ENCODE measurements around the gene KLF17. TPM values are rescaled to one million over a fixed set of nuclear protein-coding genes. Genes with fewer than 3 reads are reported as not detected.

The KLF17 gene
- total RNA-seq, 1 donor from 2014 or later: not detected

- no peak for TF ChIP-seq CTCF (conservative IDR thresholded peaks at IDR 0.05)
- no peak overlapping the region for H3K27ac Mint-ChIP-seq (ENCODE audit: unreplicated experiment)
- H3K4me3 Mint-ChIP-seq: no peak overlapping the region
- DNase-seq (ENCODE audit: low read depth, low spot score): no peak
- no peaks in the 10 kb centered on the region for H3K9me3 Mint-ChIP-seq
- H3K4me1 Mint-ChIP-seq: peaks cover 21% of the 10 kb centered on the region
- H3K36me3 Mint-ChIP-seq (ENCODE audit: low read depth): no peaks in the 10 kb centered on the region
- peaks cover 4% of the 10 kb centered on the region for H3K27me3 Mint-ChIP-seq (ENCODE audit: low read depth)
Observed at GRCh38 chr1:44086692-44087474, 31.7 kb upstream of the KLF17 start.

GRCh38 chr1:44089371-44090048 lies 29.1 kb upstream of the KLF17 start:
- DNase-seq (ENCODE audit: low read depth, low spot score): no peak
- no peak for TF ChIP-seq CTCF (conservative IDR thresholded peaks at IDR 0.05)
- H3K27me3 Mint-ChIP-seq (ENCODE audit: low read depth): peaks cover 4% of the 10 kb centered on the region
- H3K4me1 Mint-ChIP-seq: peaks cover 21% of the 10 kb centered on the region
- peaks cover 1% of the 10 kb centered on the region for H3K9me3 Mint-ChIP-seq
- H3K27ac Mint-ChIP-seq (ENCODE audit: unreplicated experiment): no peak overlapping the region
- H3K36me3 Mint-ChIP-seq (ENCODE audit: low read depth): no peaks in the 10 kb centered on the region
- H3K4me3 Mint-ChIP-seq: no peak overlapping the region

GRCh38 chr1:44090429-44091252 lies 28.0 kb upstream of the KLF17 start:
- Mint-ChIP-seq H3K4me1 (peaks cover 21% of the 10 kb centered on the region), H3K27ac (ENCODE audit: unreplicated experiment) (no peak overlapping the region), H3K27me3 (ENCODE audit: low read depth) (peaks cover 4% of the 10 kb centered on the region), H3K4me3 (no peak overlapping the region), H3K9me3 (peaks cover 2% of the 10 kb centered on the region), H3K36me3 (ENCODE audit: low read depth) (no peaks in the 10 kb centered on the region)
- no peak for TF ChIP-seq CTCF (conservative IDR thresholded peaks at IDR 0.05)
- DNase-seq (ENCODE audit: low read depth, low spot score): no peak

GRCh38 chr1:44094047-44094446 lies 24.6 kb upstream of the KLF17 start:
- no peak overlapping the region for H3K4me3 Mint-ChIP-seq
- H3K4me1 Mint-ChIP-seq: peaks cover 14% of the 10 kb centered on the region
- H3K36me3 Mint-ChIP-seq (ENCODE audit: low read depth): peaks cover 12% of the 10 kb centered on the region
- DNase-seq (ENCODE audit: low read depth, low spot score): no peak
- TF ChIP-seq CTCF (conservative IDR thresholded peaks at IDR 0.05): no peak
- H3K27me3 Mint-ChIP-seq (ENCODE audit: low read depth): peaks cover 4% of the 10 kb centered on the region
- H3K9me3 Mint-ChIP-seq: peaks cover 15% of the 10 kb centered on the region
- H3K27ac Mint-ChIP-seq (ENCODE audit: unreplicated experiment): no peak overlapping the region

- no peak overlapping the region for H3K27ac Mint-ChIP-seq (ENCODE audit: unreplicated experiment)
- H3K27me3 Mint-ChIP-seq (ENCODE audit: low read depth): no peaks in the 10 kb centered on the region
- peaks cover 13% of the 10 kb centered on the region for H3K9me3 Mint-ChIP-seq
- no peaks in the 10 kb centered on the region for H3K4me1 Mint-ChIP-seq
- H3K36me3 Mint-ChIP-seq (ENCODE audit: low read depth): peaks cover 12% of the 10 kb centered on the region
- no peak for TF ChIP-seq CTCF (conservative IDR thresholded peaks at IDR 0.05)
- H3K4me3 Mint-ChIP-seq: no peak overlapping the region
- DNase-seq (ENCODE audit: low read depth, low spot score): no peak
Observed at GRCh38 chr1:44100183-44100868, 18.3 kb upstream of the KLF17 start.

All from neural crest cell (in vitro differentiated cells).